IgD-negative memory B cell (primary cell): ENCODE measurements around the gene RLBP1. TPM values are rescaled to one million over a fixed set of nuclear protein-coding genes. Genes with fewer than 3 reads are reported as not detected.

Experiments used
- H3K27ac Mint-ChIP-seq, 3 donors: one replicate each; pipeline ENCODE4 v1.8.0; 2020 to 2022; ENCODE audit warnings: mild to moderate bottlenecking in 3 of 3, mixed read lengths in 3 of 3, moderate library complexity in 1 of 3
- H3K27me3 Mint-ChIP-seq: one replicate; pipeline ENCODE4 v1.8.0; 2021; ENCODE audit warnings: mixed read lengths
- H3K36me3 Mint-ChIP-seq: one replicate; pipeline ENCODE4 v1.8.0; 2020; ENCODE audit warnings: mild to moderate bottlenecking, mixed read lengths
- H3K4me1 Mint-ChIP-seq, 3 donors: one replicate each; pipeline ENCODE4 v1.8.0; 2020 to 2022; ENCODE audit warnings: mixed read lengths in 3 of 3, mild to moderate bottlenecking in 1 of 3
- H3K4me3 Mint-ChIP-seq, 4 donors: one replicate each; pipeline ENCODE4 v1.8.0; 2020 to 2022; ENCODE audit warnings: mild to moderate bottlenecking in 4 of 4, mixed read lengths in 4 of 4, moderate library complexity in 3 of 4
- H3K9me3 Mint-ChIP-seq, 3 donors: one replicate each; pipeline ENCODE4 v1.8.0; 2020 to 2021; ENCODE audit warnings: mixed read lengths in 3 of 3, mild to moderate bottlenecking in 1 of 3
- polyA plus RNA-seq: library from polyadenylated mRNA; unstranded; fragments of 300-500 nt; fragmentation: Illumina TruSeq; gene quantifications from one replicate; pipeline ENCODE4 v1.2.3, GENCODE V29; 2021

The RLBP1 gene
- polyA plus RNA-seq, 1 donor from 2014 or later: not detected

GRCh38 chr15:89177116-89177515, 44.3 kb downstream of the RLBP1 start:
- Mint-ChIP-seq H3K4me1 (peaks cover 0 to 5% (median 1%) of the 10 kb centered on the region in 3 donors), H3K9me3 (no peaks in the 10 kb centered on the region), H3K4me3 (no peak overlapping the region), H3K27ac (no peak overlapping the region), H3K36me3 (peaks cover 2% of the 10 kb centered on the region), H3K27me3 (no peaks in the 10 kb centered on the region)

- Mint-ChIP-seq H3K27ac (no peak overlapping the region), H3K4me1 (peaks cover 0 to 5% (median 1%) of the 10 kb centered on the region in 3 donors)
Measured at GRCh38 chr15:89175617-89176191, 45.7 kb downstream of the RLBP1 start.

DNA sequence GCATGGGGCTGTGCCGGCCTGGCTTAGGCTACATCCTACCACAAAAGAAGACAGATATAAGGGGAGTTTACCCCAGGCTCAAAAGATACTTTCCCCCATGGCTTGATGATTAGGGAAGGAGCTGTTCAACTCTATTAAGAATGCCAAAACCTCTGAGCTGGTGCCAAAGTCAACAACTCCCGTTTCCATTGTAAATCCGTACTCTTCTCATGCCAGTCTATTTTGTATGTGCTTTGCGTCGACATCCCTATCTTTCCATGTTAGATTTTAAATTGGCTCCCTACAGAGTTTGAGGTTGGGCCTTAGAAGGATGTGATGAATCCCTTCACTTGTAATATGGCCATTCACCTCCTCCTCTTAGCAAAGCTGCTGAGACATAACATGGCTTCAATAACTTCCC, 46.9 kb downstream of the RLBP1 start:
- Mint-ChIP-seq H3K27me3 (no peaks in the 10 kb centered on the region), H3K36me3 (peaks cover 2% of the 10 kb centered on the region), H3K4me1 (peaks cover 0 to 5% (median 1%) of the 10 kb centered on the region in 3 donors), H3K4me3 (no peak overlapping the region), H3K9me3 (no peaks in the 10 kb centered on the region), H3K27ac (no peak overlapping the region)

More at GRCh38 chr15:89175617-89176191, 45.7 kb downstream of the RLBP1 start:
- H3K36me3 Mint-ChIP-seq: peaks cover 2% of the 10 kb centered on the region
- no peaks in the 10 kb centered on the region for H3K9me3 Mint-ChIP-seq
- H3K27me3 Mint-ChIP-seq: no peaks in the 10 kb centered on the region
- no peak overlapping the region for H3K4me3 Mint-ChIP-seq

GRCh38 chr15:89172921-89173320, 48.5 kb downstream of the RLBP1 start:
- peaks cover 2% of the 10 kb centered on the region for H3K36me3 Mint-ChIP-seq
- no peak overlapping the region for H3K27ac Mint-ChIP-seq
- no peak overlapping the region for H3K4me3 Mint-ChIP-seq
- H3K27me3 Mint-ChIP-seq: no peaks in the 10 kb centered on the region
- peaks cover 0 to 5% (median 1%) of the 10 kb centered on the region in 3 donors for H3K4me1 Mint-ChIP-seq
- no peaks in the 10 kb centered on the region for H3K9me3 Mint-ChIP-seq

DNA sequence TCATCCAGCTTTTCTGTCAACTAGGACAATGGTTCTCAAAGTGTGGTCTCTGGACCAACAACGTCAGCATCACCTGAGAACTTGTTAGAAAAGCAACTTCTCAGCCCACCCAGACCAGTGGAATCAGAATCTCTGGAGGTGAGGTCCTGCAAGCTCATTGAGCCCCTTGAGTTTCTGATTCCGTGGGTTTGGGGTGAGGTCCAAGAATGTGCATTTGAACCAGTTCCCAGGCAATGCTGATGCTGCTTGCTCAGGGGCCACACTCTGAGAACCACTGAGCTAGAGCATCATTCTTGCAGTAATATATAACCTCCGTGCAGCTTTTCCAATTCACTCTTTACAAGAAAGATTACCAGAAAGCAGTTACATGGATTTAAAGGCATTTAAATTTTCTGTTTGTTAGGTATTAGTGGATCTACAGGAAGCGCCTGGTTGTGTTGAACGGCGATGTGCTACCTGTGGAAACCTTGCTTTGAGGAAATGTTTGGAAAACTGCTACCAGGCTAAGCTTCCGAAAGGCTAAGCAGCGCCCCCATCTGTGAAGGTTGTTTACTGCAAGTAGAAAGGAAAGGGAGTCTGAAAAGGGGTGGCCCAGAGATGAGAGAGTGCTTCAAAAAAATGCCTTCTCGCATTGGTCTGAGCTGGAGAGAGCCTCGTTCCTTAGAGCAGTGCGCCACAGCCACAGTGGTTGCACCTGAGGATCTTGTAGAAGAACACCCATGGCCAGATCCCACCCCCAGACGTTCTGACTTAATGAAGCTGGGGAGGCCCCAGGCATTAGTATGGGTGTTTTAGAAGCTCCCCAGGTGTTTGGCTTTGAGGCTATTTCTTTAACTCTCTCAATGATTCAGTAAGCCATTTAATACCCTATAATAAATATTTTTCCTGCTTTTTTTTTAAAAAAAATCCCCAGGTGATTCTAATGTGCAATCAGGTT, 50.0 kb downstream of the RLBP1 start:
- no peaks in the 10 kb centered on the region for H3K9me3 Mint-ChIP-seq
- no peaks in the 10 kb centered on the region for H3K27me3 Mint-ChIP-seq
- H3K36me3 Mint-ChIP-seq: no peaks in the 10 kb centered on the region
- no peak overlapping the region for H3K27ac Mint-ChIP-seq
- peaks cover 0 to 4% (median 1%) of the 10 kb centered on the region in 3 donors for H3K4me1 Mint-ChIP-seq
- H3K4me3 Mint-ChIP-seq: no peak overlapping the region

DNA sequence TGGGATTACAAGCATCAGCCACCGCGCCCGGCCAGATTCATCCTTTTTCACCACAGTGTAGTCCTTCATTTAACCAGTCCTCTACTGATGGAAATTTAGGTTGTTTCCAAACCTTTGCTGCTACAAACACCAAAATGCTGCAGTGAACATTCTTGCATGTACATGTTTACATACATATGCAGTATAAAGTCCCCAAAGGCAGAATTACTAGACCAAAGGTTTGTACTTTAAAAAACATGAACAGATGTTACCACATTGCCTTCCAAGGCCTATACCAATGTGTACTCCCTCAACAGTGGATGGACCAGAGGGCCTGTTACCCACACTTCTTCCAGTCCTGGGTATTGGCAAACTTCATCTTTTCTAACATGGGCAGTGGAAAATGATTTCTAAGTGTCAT, 51.0 kb downstream of the RLBP1 start:
- H3K27ac Mint-ChIP-seq: no peak overlapping the region
- no peaks in the 10 kb centered on the region for H3K27me3 Mint-ChIP-seq

GRCh38 chr15:89168316-89168833, 53.0 kb downstream of the RLBP1 start:
- Mint-ChIP-seq H3K27me3 (no peaks in the 10 kb centered on the region), H3K4me3 (no peak overlapping the region), H3K9me3 (no peaks in the 10 kb centered on the region), H3K27ac (no peak overlapping the region), H3K4me1 (peaks cover 0 to 4% (median 0%) of the 10 kb centered on the region in 3 donors), H3K36me3 (no peaks in the 10 kb centered on the region)

More for the DNA sequence above, 51.0 kb downstream of the RLBP1 start:
- Mint-ChIP-seq H3K4me1 (peaks cover 0 to 4% (median 1%) of the 10 kb centered on the region in 3 donors), H3K9me3 (no peaks in the 10 kb centered on the region), H3K4me3 (no peak overlapping the region), H3K36me3 (no peaks in the 10 kb centered on the region)

DNA sequence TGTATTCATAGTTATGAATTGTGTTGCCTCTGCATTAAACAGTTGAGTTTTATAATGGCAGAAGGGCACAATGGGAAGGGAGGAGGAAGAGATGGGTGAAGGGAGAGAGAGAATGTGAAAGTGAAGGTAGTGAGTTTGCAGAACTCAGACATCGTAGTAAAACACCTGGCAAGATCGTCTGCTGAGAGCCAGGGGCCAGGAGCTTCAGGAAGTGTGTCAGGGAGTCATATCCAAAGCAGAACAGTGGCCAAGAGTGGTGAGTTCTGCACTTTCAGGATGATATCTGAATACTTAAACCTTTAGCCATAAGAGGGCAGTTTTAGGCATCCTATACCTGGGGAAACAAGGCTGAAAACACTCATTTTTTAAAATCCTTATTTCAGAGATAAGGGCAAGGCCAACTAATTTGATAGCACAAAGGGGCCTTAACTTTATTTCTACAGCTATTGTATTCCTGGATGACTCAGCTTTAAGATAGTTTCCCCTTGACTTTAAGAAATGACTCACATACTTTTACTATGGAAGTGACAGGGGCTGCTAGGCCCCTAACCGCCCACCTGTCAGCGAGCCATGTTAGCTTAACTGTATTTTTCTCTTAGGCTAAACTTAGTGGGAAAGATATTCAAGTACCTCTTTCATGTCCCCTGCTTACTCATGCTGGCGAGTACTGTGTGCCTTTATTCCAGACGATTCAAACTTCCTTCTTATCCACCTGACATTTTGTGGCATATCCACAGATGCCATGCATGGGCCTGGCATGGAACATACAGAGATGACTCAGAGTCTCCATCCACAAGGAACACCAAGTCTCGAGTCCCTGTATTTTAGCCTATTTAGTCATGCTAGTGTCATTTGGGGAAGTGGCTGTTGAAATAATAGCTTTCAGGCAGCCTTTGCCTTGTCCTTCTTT, 53.9 kb downstream of the RLBP1 start:
- Mint-ChIP-seq H3K4me1 (peaks cover 0 to 4% (median 0%) of the 10 kb centered on the region in 3 donors), H3K27me3 (no peaks in the 10 kb centered on the region), H3K9me3 (no peaks in the 10 kb centered on the region), H3K4me3 (peak overlapping the region in 1 of 4 donors; percentile 23), H3K36me3 (peaks cover 2% of the 10 kb centered on the region), H3K27ac (no peak overlapping the region)

GRCh38 chr15:89165677-89166076, 55.7 kb downstream of the RLBP1 start:
- H3K36me3 Mint-ChIP-seq: peaks cover 5% of the 10 kb centered on the region
- no peak overlapping the region for H3K27ac Mint-ChIP-seq
- no peaks in the 10 kb centered on the region for H3K27me3 Mint-ChIP-seq
- no peak overlapping the region for H3K4me3 Mint-ChIP-seq
- no peaks in the 10 kb centered on the region for H3K9me3 Mint-ChIP-seq
- H3K4me1 Mint-ChIP-seq: peaks cover 0 to 4% (median 0%) of the 10 kb centered on the region in 3 donors

DNA sequence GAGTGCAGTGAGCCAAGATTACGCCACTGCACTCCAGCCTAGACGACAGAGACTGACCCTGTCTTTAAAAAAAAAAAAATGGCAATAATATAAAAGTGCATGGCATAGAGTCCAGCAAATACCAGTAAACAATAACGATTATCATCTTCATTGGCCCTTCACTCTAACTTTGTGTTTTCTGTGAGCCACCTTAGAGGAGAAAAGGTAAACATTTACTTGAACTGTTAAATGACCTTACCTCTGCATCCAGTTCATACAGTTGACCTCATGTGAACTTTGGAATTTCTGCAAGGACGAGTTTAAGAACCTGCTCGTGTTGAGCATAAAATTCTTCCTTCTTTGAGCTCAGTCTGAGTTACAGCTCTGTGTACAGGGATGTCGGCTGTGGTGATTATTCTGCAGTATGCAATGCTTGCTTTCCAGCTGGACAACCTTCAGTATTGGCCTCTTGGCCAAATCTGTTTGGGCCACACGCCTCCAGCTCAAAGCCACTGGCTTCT, 56.6 kb downstream of the RLBP1 start:
- Mint-ChIP-seq H3K36me3 (peaks cover 5% of the 10 kb centered on the region), H3K4me3 (no peak overlapping the region), H3K27me3 (no peaks in the 10 kb centered on the region), H3K9me3 (no peaks in the 10 kb centered on the region), H3K4me1 (peaks cover 0 to 4% (median 0%) of the 10 kb centered on the region in 3 donors), H3K27ac (no peak overlapping the region)

- no peaks in the 10 kb centered on the region for H3K9me3 Mint-ChIP-seq
- H3K27me3 Mint-ChIP-seq: no peaks in the 10 kb centered on the region
- no peak overlapping the region for H3K4me3 Mint-ChIP-seq
- H3K27ac Mint-ChIP-seq: no peak overlapping the region
- H3K36me3 Mint-ChIP-seq: peaks cover 5% of the 10 kb centered on the region
- peaks cover 0 to 4% (median 0%) of the 10 kb centered on the region in 3 donors for H3K4me1 Mint-ChIP-seq
Measured at GRCh38 chr15:89163271-89164055, 57.9 kb downstream of the RLBP1 start.

GRCh38 chr15:89161666-89162065, 59.7 kb downstream of the RLBP1 start:
- Mint-ChIP-seq H3K27me3 (no peaks in the 10 kb centered on the region), H3K9me3 (no peaks in the 10 kb centered on the region), H3K4me3 (no peak overlapping the region), H3K27ac (no peak overlapping the region), H3K4me1 (no peaks in the 10 kb centered on the region), H3K36me3 (peaks cover 5% of the 10 kb centered on the region)
